NT2/D1 (cell line): ENCODE data around the gene DMD.

ENCODE experiments used
- YY1 ChIP-seq: IDR thresholded peaks from 2 replicates; pipeline ENCODE4 v1.6.1; 2011; ENCODE audit not compliant: insufficient read length, insufficient read depth
- ZNF274 ChIP-seq: IDR thresholded peaks from 2 replicates; pipeline ENCODE4 v1.6.1; 2011; ENCODE audit warnings: mild to moderate bottlenecking, low read depth, low read length

DNA sequence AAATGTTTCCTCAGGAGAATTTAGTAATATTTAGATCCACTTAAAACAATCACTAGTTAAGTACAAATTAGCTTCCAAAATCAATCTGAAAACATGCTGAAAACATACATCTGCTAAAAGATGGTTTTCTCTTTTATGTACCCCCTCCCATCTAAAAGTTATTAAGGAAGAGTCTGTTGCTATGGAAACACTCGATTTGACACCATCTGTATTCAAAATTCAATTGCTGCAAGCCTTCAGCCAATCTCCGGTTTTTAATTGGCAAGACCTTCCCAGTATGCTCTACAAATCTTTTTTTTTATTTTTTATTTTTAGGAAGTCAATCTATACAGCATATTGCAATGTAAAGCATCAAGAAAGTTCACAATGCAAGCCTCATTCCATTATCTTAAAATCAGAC is 1500.2 kb downstream of the DMD start:
- TF ChIP-seq ZNF274 (no peak), YY1 (no peak)
